Smooth muscle cell (in vitro differentiated cells): Measurements from ENCODE around the gene VWA8. TPM values are rescaled to one million over a fixed set of nuclear protein-coding genes. Genes with fewer than 3 reads are reported as not detected.
A peak's percentile ranks its signal among the peaks of the same experiment; 100 is the strongest.
"Not testable (repeated sequence)": the region's sequence is repeated elsewhere in the genome, so short reads cannot be mapped to it uniquely, and the experiment has no call there.

Source experiments
- DNase-seq: peaks from one replicate; lab custom pipeline; 2025; ENCODE audit not compliant: unreplicated experiment; lab: John Stamatoyannopoulos, UW
- H2AFZ ChIP-seq: fragments of 200-600 bp; sonication (generic); 2 replicates; pipeline ENCODE4 v1.6.0; 2016; ENCODE audit warnings: antibody characterized with exemption, low read depth, mild to moderate bottlenecking
- H3F3A ChIP-seq: fragments of 200-600 bp; sonication (generic); 2 replicates; pipeline ENCODE4 v1.6.0; 2017; ENCODE audit warnings: antibody characterized with exemption, low read depth
- H3K27ac ChIP-seq: fragments of 200-600 bp; sonication (generic); 2 replicates; pipeline ENCODE4 v1.5.1; 2016; ENCODE audit warnings: low read depth, mild to moderate bottlenecking
- H3K27me3 ChIP-seq: fragments of 200-600 bp; sonication (generic); 2 replicates; pipeline ENCODE4 v1.6.1; 2016; ENCODE audit warnings: low read depth, mild to moderate bottlenecking
- H3K36me3 ChIP-seq: fragments of 200-600 bp; sonication (generic); 2 replicates; pipeline ENCODE4 v1.5.1; 2016; ENCODE audit warnings: low read depth
- H3K4me1 ChIP-seq: fragments of 200-600 bp; sonication (generic); 2 replicates; pipeline ENCODE4 v1.5.1; 2016; ENCODE audit warnings: low read depth
- H3K4me2 ChIP-seq: fragments of 200-600 bp; sonication (generic); 2 replicates; pipeline ENCODE4 v1.6.0; 2016; ENCODE audit warnings: mild to moderate bottlenecking
- H3K4me3 ChIP-seq: fragments of 200-600 bp; sonication (generic); 2 replicates; pipeline ENCODE4 v1.5.1; 2016; ENCODE audit warnings: mild to moderate bottlenecking
- H3K79me2 ChIP-seq: fragments of 200-600 bp; sonication (generic); 2 replicates; pipeline ENCODE4 v1.6.0; 2016; ENCODE audit warnings: low read depth, mild to moderate bottlenecking
- H3K9ac ChIP-seq: fragments of 200-600 bp; sonication (generic); 2 replicates; pipeline ENCODE4 v1.6.0; 2016; ENCODE audit warnings: low read depth
- H3K9me3 ChIP-seq: fragments of 200-600 bp; sonication (generic); replicated peaks from 2 replicates; pipeline ENCODE4 v1.5.1; 2016; ENCODE audit warnings: low read depth
- H4K20me1 ChIP-seq: fragments of 200-600 bp; sonication (generic); 2 replicates; pipeline ENCODE4 v1.6.0; 2016; ENCODE audit warnings: low read depth
- CTCF ChIP-seq: fragments of 200-600 bp; sonication (generic); IDR thresholded peaks from 2 replicates; pipeline ENCODE4 v1.5.1; 2017; ENCODE audit warnings: borderline replicate concordance, mild to moderate bottlenecking, antibody characterized with exemption; ENCODE audit not compliant: insufficient read depth, poor library complexity, severe bottlenecking
- WGBS: methylation state at CpG from one replicate; pipeline ENCODE4 v1.1.7; 2016; ENCODE audit warnings: low lambda C conversion rate; 5-methylcytosine and 5-hydroxymethylcytosine counted together
- polyA plus RNA-seq: library from polyadenylated mRNA; unstranded; fragments of >200 nt; fragmentation: Nextera tagmentation; extraction: Ambion mirVana; gene quantifications from 2 replicates; pipeline ENCODE4 v1.2.1, GENCODE V29; 2016
- total RNA-seq: library from RNA; depleted of rRNA; stranded (reverse); fragments of >200 nt; gene quantifications from 2 replicates; pipeline ENCODE4 v1.2.3, GENCODE V29; 2014

VWA8 gene
- total and polyA plus RNA-seq, 2 experiments from 2014 or later = 2.6 to 14.4 TPM

GRCh38 chr13:41909506-41909905 lies 51.4 kb downstream of the VWA8 start:
- no peak for DNase-seq

GRCh38 chr13:41905600-41906254 lies 55.2 kb downstream of the VWA8 start:
- H3K4me3 ChIP-seq = no peak overlapping the region
- peak; percentile 35 for TF ChIP-seq CTCF
- no peak overlapping the region for H3K4me2 ChIP-seq
- 63% methylated on average over 2 of the region's 2 CpGs for WGBS
- H3K9me3 ChIP-seq = no peaks in the 10 kb centered on the region
- H2AFZ ChIP-seq = no peak overlapping the region
- DNase-seq = no peak
- no peaks in the 10 kb centered on the region for H3F3A ChIP-seq
- no peak overlapping the region for H3K9ac ChIP-seq
- no peaks in the 10 kb centered on the region for H3K4me1 ChIP-seq
- H3K27me3 ChIP-seq = no peaks in the 10 kb centered on the region
- no peak overlapping the region for H3K27ac ChIP-seq
- H3K36me3 ChIP-seq = no peaks in the 10 kb centered on the region
- H3K79me2 ChIP-seq = no peaks in the 10 kb centered on the region
- H4K20me1 ChIP-seq = no peaks in the 10 kb centered on the region

More at GRCh38 chr13:41909506-41909905, 51.4 kb downstream of the VWA8 start:
- no peak overlapping the region for H2AFZ ChIP-seq
- no peaks in the 10 kb centered on the region for H3K27me3 ChIP-seq
- no peaks in the 10 kb centered on the region for H3F3A ChIP-seq
- H4K20me1 ChIP-seq = no peaks in the 10 kb centered on the region
- no peaks in the 10 kb centered on the region for H3K9me3 ChIP-seq
- no peaks in the 10 kb centered on the region for H3K36me3 ChIP-seq
- H3K79me2 ChIP-seq = peaks cover 6% of the 10 kb centered on the region
- H3K4me3 ChIP-seq = no peak overlapping the region
- H3K4me2 ChIP-seq = no peak overlapping the region
- no peak overlapping the region for H3K9ac ChIP-seq
- no peak for TF ChIP-seq CTCF
- H3K4me1 ChIP-seq = no peaks in the 10 kb centered on the region
- peak overlapping the region; percentile 21 for H3K27ac ChIP-seq
- 56% methylated on average over 2 of the region's 2 CpGs for WGBS

GRCh38 chr13:41900918-41901317 lies 60.0 kb downstream of the VWA8 start:
- Histone ChIP-seq H3K4me1 (no peaks in the 10 kb centered on the region), H3K4me2 (no peak overlapping the region), H3K27me3 (no peaks in the 10 kb centered on the region)

GRCh38 chr13:41898411-41898810 lies 62.5 kb downstream of the VWA8 start:
- not testable (repeated sequence) for H3K27ac ChIP-seq, H3K9me3 ChIP-seq, H2AFZ ChIP-seq, H3K4me2 ChIP-seq, H3K36me3 ChIP-seq, H3K9ac ChIP-seq, H3K4me3 ChIP-seq, H3F3A ChIP-seq, H3K27me3 ChIP-seq, DNase-seq, H3K4me1 ChIP-seq, H3K79me2 ChIP-seq, H4K20me1 ChIP-seq
- 99% methylated on average over 16 of the region's 24 CpGs for WGBS

More at GRCh38 chr13:41900918-41901317, 60.0 kb downstream of the VWA8 start:
- H2AFZ ChIP-seq = no peak overlapping the region
- no peaks in the 10 kb centered on the region for H3K79me2 ChIP-seq
- no peaks in the 10 kb centered on the region for H4K20me1 ChIP-seq
- no peak overlapping the region for H3K9ac ChIP-seq
- no peak for TF ChIP-seq CTCF
- DNase-seq = no peak
- no peaks in the 10 kb centered on the region for H3K36me3 ChIP-seq
- H3K27ac ChIP-seq = no peak overlapping the region
- no peaks in the 10 kb centered on the region for H3K9me3 ChIP-seq
- no peaks in the 10 kb centered on the region for H3F3A ChIP-seq
- no peak overlapping the region for H3K4me3 ChIP-seq
